Erythroblast (primary cell): ENCODE data around the gene HECW1.

Experiments
- GATA1 ChIP-seq: IDR thresholded peaks from 2 replicates; pipeline ENCODE4 v1.6.1; 2011; ENCODE audit warnings: low read depth, mild to moderate bottlenecking, control low read depth, low read length, moderate library complexity
- POLR2A ChIP-seq: IDR thresholded peaks from 2 replicates; pipeline ENCODE4 v1.6.1; 2011; ENCODE audit warnings: mild to moderate bottlenecking, low read length

DNA sequence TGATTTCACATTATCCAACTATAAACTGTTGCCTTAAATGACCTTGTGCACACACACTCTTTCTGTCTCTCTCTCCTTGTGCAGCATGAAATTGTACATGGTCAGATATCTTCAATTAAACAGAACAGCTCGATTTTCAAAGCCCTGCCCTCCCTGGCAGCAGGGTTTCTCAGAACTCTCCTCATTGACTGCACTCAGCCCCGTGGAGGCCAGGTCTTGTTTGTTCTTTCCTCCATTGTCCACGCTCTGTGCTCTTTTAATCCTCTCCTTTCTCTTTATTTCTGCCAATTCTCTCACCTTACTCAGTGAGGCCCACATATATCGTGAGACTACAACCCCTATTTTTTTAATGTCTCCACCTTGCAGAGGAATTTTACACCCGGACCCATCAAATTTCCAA lies 294.5 kb downstream of the HECW1 start:
- no peak for TF ChIP-seq POLR2A
- TF ChIP-seq GATA1 = no peak
